Endothelial cell of umbilical vein (primary cell): ENCODE results near the gene XPNPEP1. TPM values are rescaled to one million over a fixed set of nuclear protein-coding genes. Genes with fewer than 3 reads are reported as not detected.

ENCODE experiments used
- BruUV-seq: library from RNA; stranded (reverse); fragments of 400-500 nt; replicated peaks from 2 replicates; lab custom pipeline; 2021; lab: Mats Ljungman, UMichigan
- CTCF ChIA-PET: fragments of 300-600, 350-600 bp; sonication (Branson Sonifier 250); formaldehyde crosslinking; loops from one replicate; lab custom pipeline; 2021; ENCODE audit warnings: antibody characterized with exemption, inconsistent platforms; lab: Charles Lee
- POLR2A ChIA-PET: fragments of 300-600, 350-600 bp; sonication (Branson Sonifier 250); formaldehyde crosslinking; loops from one replicate; lab custom pipeline; 2021; ENCODE audit warnings: antibody characterized with exemption, inconsistent platforms; lab: Charles Lee
- DNase-seq: peaks from one replicate; pipeline ENCODE4 v3.0.0-alpha.2; 2011; ENCODE audit warnings: low read depth, low spot score
- FAIRE-seq: peaks from 2 replicates; lab custom pipeline; 2011; peaks lifted over from hg19 to GRCh38; lab: Jason Lieb, UNC
- H2AFZ ChIP-seq: 2 replicates; pipeline ENCODE4 v1.6.0; 2012; ENCODE audit warnings: low read depth, low read length, control low read depth, inconsistent platforms
- H3K27ac ChIP-seq: 2 replicates; pipeline ENCODE4 v1.5.1; 2011; ENCODE audit warnings: low read depth, mild to moderate bottlenecking, control low read depth, low read length, moderate library complexity; ENCODE audit not compliant: insufficient read depth
- H3K27me3 ChIP-seq, 2 experiments: 2 replicates each; pipeline versions ENCODE4 v1.6.0 to v1.6.1; 2011; ENCODE audit warnings: low read length in 2 of 2, mixed read lengths in 1 of 2; ENCODE audit not compliant: control insufficient read depth in 2 of 2, insufficient read depth in 2 of 2
- H3K36me3 ChIP-seq, 2 experiments: 2 replicates in 1 of 2; 3 replicates in 1 of 2; pipeline ENCODE4 v1.5.1; 2011; ENCODE audit warnings: low read length in 2 of 2, mild to moderate bottlenecking in 1 of 2, moderate library complexity in 1 of 2; ENCODE audit not compliant: control insufficient read depth in 2 of 2, insufficient read depth in 2 of 2; ENCODE audit errors: extremely low read depth in 1 of 2
- H3K4me1 ChIP-seq: 3 replicates; pipeline ENCODE4 v1.5.1; 2011; ENCODE audit warnings: mild to moderate bottlenecking, low read length; ENCODE audit not compliant: control insufficient read depth, insufficient read depth; ENCODE audit errors: extremely low read depth
- H3K4me2 ChIP-seq: 2 replicates; pipeline ENCODE4 v1.6.1; 2011; ENCODE audit warnings: low read length, control low read depth, mixed read lengths; ENCODE audit not compliant: insufficient read depth
- H3K4me3 ChIP-seq, 3 experiments: fragments of 200-600 bp in 1 of 3; sonication (generic), shearing (Covaris generic) in 1 of 3; replicated peaks in 1 of 3; 2 replicates each; pipeline ENCODE4 v1.5.1; 2011 to 2016; ENCODE audit warnings: control low read depth in 3 of 3, low read length in 3 of 3, mild to moderate bottlenecking in 2 of 3, inconsistent platforms in 1 of 3, low read depth in 1 of 3, moderate library complexity in 1 of 3; ENCODE audit not compliant: insufficient read depth in 1 of 3
- H3K79me2 ChIP-seq: 2 replicates; pipeline ENCODE4 v1.6.0; 2012; ENCODE audit warnings: low read length, inconsistent platforms; ENCODE audit not compliant: control insufficient read depth, insufficient read depth
- H3K9ac ChIP-seq: replicated peaks from 2 replicates; pipeline ENCODE3; 2011; ENCODE audit warnings: low read length, control low read depth; ENCODE audit not compliant: insufficient read depth; ENCODE audit errors: extremely low read depth
- H3K9me1 ChIP-seq: replicated peaks from 3 replicates; pipeline ENCODE4 v1.6.0; 2011; ENCODE audit warnings: mild to moderate bottlenecking, low read length; ENCODE audit not compliant: control insufficient read depth, insufficient read depth; ENCODE audit errors: extremely low read depth
- H3K9me3 ChIP-seq: replicated peaks from 2 replicates; pipeline ENCODE4 v1.5.1; 2012; ENCODE audit warnings: low read length, inconsistent platforms; ENCODE audit not compliant: control insufficient read depth, insufficient read depth
- H4K20me1 ChIP-seq: replicated peaks from 2 replicates; pipeline ENCODE3; 2011; ENCODE audit warnings: mild to moderate bottlenecking, low read length; ENCODE audit not compliant: control insufficient read depth, insufficient read depth; ENCODE audit errors: extremely low read depth
- EZH2 ChIP-seq: IDR thresholded peaks from 2 replicates; pipeline ENCODE4 v1.6.1; 2012; ENCODE audit warnings: borderline replicate concordance, low read depth, mild to moderate bottlenecking, moderate library complexity, low read length, inconsistent platforms; ENCODE audit not compliant: severe bottlenecking
- FOS ChIP-seq: IDR thresholded peaks from 2 replicates; pipeline ENCODE4 v1.6.1; 2011; ENCODE audit warnings: mild to moderate bottlenecking, low read length, moderate library complexity, borderline replicate concordance; ENCODE audit not compliant: insufficient read depth
- GATA2 ChIP-seq: IDR thresholded peaks from 2 replicates; pipeline ENCODE4 v1.7.0; 2011; ENCODE audit warnings: low read depth, mild to moderate bottlenecking, moderate library complexity, mixed read lengths, low read length; ENCODE audit not compliant: insufficient read length, insufficient read depth
- JUN ChIP-seq: IDR thresholded peaks from 2 replicates; pipeline ENCODE4 v1.6.1; 2011; ENCODE audit warnings: borderline replicate concordance, low read depth; ENCODE audit not compliant: insufficient read length, insufficient read depth
- MAX ChIP-seq: IDR thresholded peaks from 2 replicates; pipeline ENCODE4 v1.6.1; 2011; ENCODE audit not compliant: insufficient read depth, insufficient read length
- MYC ChIP-seq: IDR thresholded peaks from one replicate; pipeline ENCODE4 v1.6.1; 2011; ENCODE audit warnings: mild to moderate bottlenecking, low read depth, low read length
- POLR2A ChIP-seq: IDR thresholded peaks from 2 replicates; pipeline ENCODE4 v1.6.1; 2012; ENCODE audit warnings: low read depth, mild to moderate bottlenecking, control low read depth, low read length
- POLR2AphosphoS5 ChIP-seq: IDR thresholded peaks from 2 replicates; pipeline ENCODE4 v1.6.1; 2012; ENCODE audit warnings: low read depth, mild to moderate bottlenecking, control low read depth, low read length, moderate library complexity; ENCODE audit not compliant: insufficient read depth
- dilution Hi-C: fragments of 300-500 bp; cut with MboI; formaldehyde crosslinking; loops from one replicate; pipeline ENCODE4 v1.15.0; 2019; ENCODE audit warnings: low sequenced_read_pairs; ENCODE audit not compliant: extremely low pct_ligation_motif_present
- intact Hi-C: fragments of 100-400 bp; cut with micrococcal nuclease; formaldehyde crosslinking; loops from one replicate; pipeline ENCODE4 v1.10.0; 2022
- polyA plus RNA-seq, 4 experiments: library from polyadenylated mRNA; depleted of rRNA in 3 of 4; stranded (reverse) in 3 of 4; unstranded in 1 of 4; fragments of >200 nt; gene quantifications; 2 replicates each; pipeline versions ENCODE4 v1.2.1 to v1.2.3, GENCODE V29; 2011 to 2012; ENCODE audit warnings: missing spikeins in 1 of 4
- total RNA-seq: library from RNA; stranded (reverse); gene quantifications from 2 replicates; pipeline ENCODE4 v1.2.3, GENCODE V29; 2021
- TF ChIP-seq, protein P1 (sequence below), 2 donors: IDR thresholded peaks; 1 replicate in 1 of 2; 2 replicates in 1 of 2; pipeline ENCODE4 v1.5.1; 2011; ENCODE audit warnings: low read length in 2 of 2, mild to moderate bottlenecking in 2 of 2, moderate library complexity in 2 of 2, control low read depth in 1 of 2, inconsistent platforms in 1 of 2, low read depth in 1 of 2; ENCODE audit not compliant: insufficient read depth in 1 of 2; ENCODE audit errors: extremely low read depth in 1 of 2

The XPNPEP1 gene
- total and polyA plus RNA-seq, 2 donors (not counting 3 experiments of a cell fraction or from before 2014, with no cell fraction given): 81.1 to 245 TPM

- DNase-seq: no peak
- Histone ChIP-seq H3K36me3 (no peaks in the 10 kb centered on the region), H2AFZ (no peak overlapping the region), H3K9me1 (no peaks in the 10 kb centered on the region), H3K79me2 (no peaks in the 10 kb centered on the region), H3K9me3 (no peaks in the 10 kb centered on the region), H3K27me3 (no peaks in the 10 kb centered on the region), H3K9ac (no peak overlapping the region), H3K27ac (no peak overlapping the region), H3K4me3 (no peak overlapping the region), H3K4me1 (no peaks in the 10 kb centered on the region), H4K20me1 (no peaks in the 10 kb centered on the region), H3K4me2 (no peak overlapping the region)
- dilution Hi-C loops: no loop called here
- no TSS peak for BruUV-seq
- ChIA-PET CTCF (interaction anchor here (2.3 kb wide), 1 partner anchor 19 kb away, joined by 5 read pairs; no protein-coding TSS in a partner anchor), POLR2A (no interaction called here)
- no peak for FAIRE-seq
- intact Hi-C loops: no loop called here
- no peak for TF ChIP-seq POLR2AphosphoS5
- TF ChIP-seq, protein P1, sequence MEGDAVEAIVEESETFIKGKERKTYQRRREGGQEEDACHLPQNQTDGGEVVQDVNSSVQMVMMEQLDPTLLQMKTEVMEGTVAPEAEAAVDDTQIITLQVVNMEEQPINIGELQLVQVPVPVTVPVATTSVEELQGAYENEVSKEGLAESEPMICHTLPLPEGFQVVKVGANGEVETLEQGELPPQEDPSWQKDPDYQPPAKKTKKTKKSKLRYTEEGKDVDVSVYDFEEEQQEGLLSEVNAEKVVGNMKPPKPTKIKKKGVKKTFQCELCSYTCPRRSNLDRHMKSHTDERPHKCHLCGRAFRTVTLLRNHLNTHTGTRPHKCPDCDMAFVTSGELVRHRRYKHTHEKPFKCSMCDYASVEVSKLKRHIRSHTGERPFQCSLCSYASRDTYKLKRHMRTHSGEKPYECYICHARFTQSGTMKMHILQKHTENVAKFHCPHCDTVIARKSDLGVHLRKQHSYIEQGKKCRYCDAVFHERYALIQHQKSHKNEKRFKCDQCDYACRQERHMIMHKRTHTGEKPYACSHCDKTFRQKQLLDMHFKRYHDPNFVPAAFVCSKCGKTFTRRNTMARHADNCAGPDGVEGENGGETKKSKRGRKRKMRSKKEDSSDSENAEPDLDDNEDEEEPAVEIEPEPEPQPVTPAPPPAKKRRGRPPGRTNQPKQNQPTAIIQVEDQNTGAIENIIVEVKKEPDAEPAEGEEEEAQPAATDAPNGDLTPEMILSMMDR (IDR thresholded peaks at IDR 0.05; ENCODE audit: extremely low read depth in 1 of 2, insufficient read depth in 1 of 2, low read depth in 1 of 2, low read length in 2 of 2): no peak
- TF ChIP-seq EZH2: no peak
- no peak for TF ChIP-seq FOS
- TF ChIP-seq POLR2A: no peak
- TF ChIP-seq GATA2: no peak
- TF ChIP-seq MAX: no peak
- TF ChIP-seq JUN: no peak
- no peak for TF ChIP-seq MYC
These were observed 36.2 kb upstream of the XPNPEP1 start for GRCh38 chr10:109959259-109960145.
